H1 (cell line): ENCODE measurements around the gene PDLIM4. TPM values are rescaled to one million over a fixed set of nuclear protein-coding genes. Genes with fewer than 3 reads are reported as not detected.

Experiments used
- CTCF ChIA-PET: fragments of 300-600 bp; sonication (Branson Sonifier 250); formaldehyde crosslinking; loops from one replicate; lab custom pipeline; 2021; ENCODE audit not compliant: partially characterized antibody; lab: Charles Lee
- POLR2A ChIA-PET: fragments of 300-600 bp; sonication (Branson Sonifier 250); formaldehyde crosslinking; loops from one replicate; lab custom pipeline; 2021; ENCODE audit warnings: inconsistent platforms; ENCODE audit not compliant: partially characterized antibody; lab: Charles Lee
- DNase-seq, 2 experiments: peaks; one replicate each; pipeline versions ENCODE4 v3.0.0 to v3.0.0-alpha.2; 2010 to 2022; ENCODE audit warnings: low spot score in 2 of 2, low read depth in 1 of 2, mixed read lengths in 1 of 2
- FAIRE-seq: peaks from 2 replicates; lab custom pipeline; 2011; peaks lifted over from hg19 to GRCh38; lab: Jason Lieb, UNC
- H2AFZ ChIP-seq: 2 replicates; pipeline ENCODE4 v1.8.1; 2012; ENCODE audit warnings: low read length, inconsistent platforms
- H2AK5ac ChIP-seq: 2 replicates; pipeline ENCODE4 v1.6.1; 2013; ENCODE audit warnings: low read depth, low read length
- H2BK120ac ChIP-seq: replicated peaks from 2 replicates; pipeline ENCODE3; 2013; ENCODE audit warnings: low read depth, low read length, inconsistent platforms
- H2BK12ac ChIP-seq: 2 replicates; pipeline ENCODE4 v1.6.1; 2013; ENCODE audit warnings: low read depth, low read length
- H2BK15ac ChIP-seq: 2 replicates; pipeline ENCODE4 v1.6.1; 2013; ENCODE audit warnings: low read length
- H2BK20ac ChIP-seq: 2 replicates; pipeline ENCODE4 v1.6.1; 2013; ENCODE audit warnings: low read length
- H2BK5ac ChIP-seq: 2 replicates; pipeline ENCODE4 v1.6.1; 2013; ENCODE audit warnings: low read depth, low read length
- H3K14ac ChIP-seq: 2 replicates; pipeline ENCODE4 v1.6.1; 2013; ENCODE audit warnings: inconsistent platforms; ENCODE audit not compliant: insufficient read length
- H3K18ac ChIP-seq: 2 replicates; pipeline ENCODE4 v1.6.1; 2013; ENCODE audit warnings: low read length; ENCODE audit errors: extremely low read depth
- H3K23ac ChIP-seq: 2 replicates; pipeline ENCODE4 v1.6.1; 2013; ENCODE audit warnings: inconsistent platforms; ENCODE audit not compliant: insufficient read length
- H3K23me2 ChIP-seq: 2 replicates; pipeline ENCODE4 v1.6.1; 2013; ENCODE audit warnings: low read depth, low read length
- H3K27ac ChIP-seq: 2 replicates; pipeline ENCODE4 v1.6.1; 2011; ENCODE audit warnings: low read depth, low read length, inconsistent platforms
- H3K27me3 ChIP-seq, 4 experiments: replicated peaks in 1 of 4; 1 replicate in 1 of 4; 2 replicates in 3 of 4; pipeline versions ENCODE4 v1.6.1 to v1.8.1; 2011 to 2013; ENCODE audit warnings: low read length in 3 of 4, mild to moderate bottlenecking in 3 of 4, inconsistent platforms in 2 of 4, mixed read lengths in 2 of 4, moderate library complexity in 1 of 4; ENCODE audit not compliant: control insufficient read depth in 3 of 4, insufficient read depth in 3 of 4; ENCODE audit errors: extremely low read depth in 1 of 4
- H3K36me3 ChIP-seq, 4 experiments: 2 replicates each; pipeline versions ENCODE4 v1.6.1 to v1.8.1; 2011 to 2013; ENCODE audit warnings: mild to moderate bottlenecking in 4 of 4, low read length in 3 of 4, moderate library complexity in 2 of 4, control low read depth in 1 of 4, inconsistent platforms in 1 of 4; ENCODE audit not compliant: insufficient read depth in 4 of 4, control insufficient read depth in 2 of 4
- H3K4ac ChIP-seq: replicated peaks from 2 replicates; pipeline ENCODE3; 2013; ENCODE audit warnings: low read length, low read depth, mixed read lengths, inconsistent platforms; ENCODE audit not compliant: insufficient read length
- H3K4me1 ChIP-seq, 4 experiments: replicated peaks in 1 of 4; 1 replicate in 1 of 4; 2 replicates in 3 of 4; pipeline versions ENCODE4 v1.6.1 to v1.8.1; 2011 to 2013; ENCODE audit warnings: low read length in 3 of 4, inconsistent platforms in 2 of 4, mixed read lengths in 1 of 4; ENCODE audit not compliant: insufficient read depth in 4 of 4, control insufficient read depth in 3 of 4
- H3K4me2 ChIP-seq, 2 experiments: 2 replicates each; pipeline versions ENCODE4 v1.6.1 to v1.8.1; 2011 to 2013; ENCODE audit warnings: low read depth in 2 of 2, low read length in 2 of 2, control low read depth in 1 of 2, inconsistent platforms in 1 of 2, mild to moderate bottlenecking in 1 of 2; ENCODE audit not compliant: insufficient read depth in 1 of 2
- H3K4me3 ChIP-seq, 4 experiments: fragments of 200-600, 300-600 bp in 1 of 4; sonication (generic), shearing (Covaris generic), sonication (Bioruptor Twin) in 1 of 4; 2 replicates each; pipeline versions ENCODE4 v1.5.1 to v1.8.1; 2011 to 2016; ENCODE audit warnings: low read length in 4 of 4, low read depth in 3 of 4, control low read depth in 2 of 4, inconsistent platforms in 2 of 4, mild to moderate bottlenecking in 2 of 4, mixed read lengths in 1 of 4, moderate library complexity in 1 of 4; ENCODE audit not compliant: insufficient read depth in 2 of 4; ENCODE audit errors: extremely low read depth in 1 of 4
- H3K56ac ChIP-seq: replicated peaks from 2 replicates; pipeline ENCODE3; 2013; ENCODE audit warnings: low read depth, mild to moderate bottlenecking, mixed read lengths, low read length, inconsistent platforms; ENCODE audit not compliant: insufficient read length
- H3K79me1 ChIP-seq: 2 replicates; pipeline ENCODE4 v1.6.1; 2013; ENCODE audit warnings: low read depth, low read length, control low read depth
- H3K79me2 ChIP-seq, 2 experiments: 2 replicates each; pipeline versions ENCODE4 v1.6.1 to v1.8.1; 2012 to 2013; ENCODE audit warnings: low read length in 2 of 2, mild to moderate bottlenecking in 2 of 2, inconsistent platforms in 1 of 2; ENCODE audit not compliant: insufficient read depth in 2 of 2, control insufficient read depth in 1 of 2
- H3K9ac ChIP-seq, 4 experiments: replicated peaks in 1 of 4; 1 replicate in 1 of 4; 2 replicates in 3 of 4; pipeline versions ENCODE4 v1.6.1 to v1.8.1; 2011 to 2013; ENCODE audit warnings: low read depth in 3 of 4, low read length in 3 of 4, control low read depth in 2 of 4, mild to moderate bottlenecking in 2 of 4, moderate library complexity in 2 of 4, inconsistent platforms in 1 of 4; ENCODE audit errors: extremely low read depth in 1 of 4
- H3K9me3 ChIP-seq, 2 experiments: 2 replicates each; pipeline versions ENCODE4 v1.6.1 to v1.8.1; 2012 to 2013; ENCODE audit warnings: mild to moderate bottlenecking in 2 of 2, moderate library complexity in 2 of 2, control low read depth in 1 of 2, inconsistent platforms in 1 of 2, low read depth in 1 of 2, low read length in 1 of 2, mixed read lengths in 1 of 2; ENCODE audit not compliant: insufficient read depth in 2 of 2
- H4K20me1 ChIP-seq, 2 experiments: replicated peaks in 1 of 2; 2 replicates each; pipeline versions ENCODE3 to v1.8.1; 2011 to 2013; ENCODE audit warnings: inconsistent platforms in 2 of 2, low read length in 2 of 2, mild to moderate bottlenecking in 1 of 2; ENCODE audit not compliant: insufficient read depth in 2 of 2, control insufficient read depth in 1 of 2
- H4K5ac ChIP-seq: 2 replicates; pipeline ENCODE4 v1.6.1; 2013; ENCODE audit warnings: low read length, low read depth, mixed read lengths, inconsistent platforms; ENCODE audit not compliant: insufficient read length
- H4K8ac ChIP-seq: 2 replicates; pipeline ENCODE4 v1.8.0; 2013; ENCODE audit warnings: mild to moderate bottlenecking, moderate library complexity, low read length, inconsistent platforms; ENCODE audit not compliant: insufficient read depth; ENCODE audit errors: extremely low read depth
- H4K91ac ChIP-seq: replicated peaks from 2 replicates; pipeline ENCODE3; 2013; ENCODE audit warnings: low read length, mixed read lengths, inconsistent platforms; ENCODE audit not compliant: insufficient read length
- GTF2F1 ChIP-seq: IDR thresholded peaks from 2 replicates; pipeline ENCODE4 v1.6.1; 2012; ENCODE audit warnings: low read depth, low read length, improper control_type of control experiment, borderline replicate concordance
- TAF7 ChIP-seq: optimal IDR thresholded peaks from 2 replicates; pipeline ENCODE3; 2011; ENCODE audit warnings: low read depth, mild to moderate bottlenecking, inconsistent platforms, low read length, moderate library complexity, borderline replicate concordance
- TEAD4 ChIP-seq: IDR thresholded peaks from 2 replicates; pipeline ENCODE4 v1.6.1; 2012; ENCODE audit warnings: low read depth, low read length, inconsistent platforms, mixed read lengths
- WGBS, 2 experiments: shearing (Covaris generic) in 1 of 2; methylation state at CpG; one replicate each; pipeline versions ENCODE4 v1.1.6 to v1.1.7; 2013 to 2015; ENCODE audit warnings: low lambda C conversion rate in 2 of 2, mixed read lengths in 2 of 2, inconsistent platforms in 1 of 2, low coverage in 1 of 2, missing lambda C conversion rate in 1 of 2; ENCODE audit not compliant: insufficient replicate concordance in 2 of 2, insufficient coverage in 1 of 2, insufficient read length in 1 of 2; ENCODE audit errors: extremely low coverage in 1 of 2, missing lambda C conversion rate in 1 of 2; 5-methylcytosine and 5-hydroxymethylcytosine counted together
- polyA plus RNA-seq, 7 experiments: library from polyadenylated mRNA; depleted of rRNA in 3 of 7; stranded (reverse) in 5 of 7; unstranded in 2 of 7; fragments of >200 nt in 5 of 7; fragments of 200-250 nt in 2 of 7; gene quantifications; 1 replicate in 5 of 7; 2 replicates in 1 of 7; 4 replicates in 1 of 7; pipeline versions ENCODE4 v1.2.1 to v1.2.3, GENCODE V29; 2011 to 2013; ENCODE audit warnings: missing spikeins in 2 of 7, mixed read lengths in 2 of 7
- total RNA-seq: library from RNA; stranded (reverse); fragmentation: NEBNext Ultra II Directional; extraction: Animal tissue kit (Norgen Biotek cat#: 25700); gene quantifications from 2 replicates; pipeline ENCODE4 v1.2.1, GENCODE V29; 2021

The PDLIM4 gene
- total and polyA plus RNA-seq, 2 of the 8 experiments (the other 6 are each of a cell fraction or from before 2014, with no cell fraction given), result 10.7 to 29.1 TPM

DNA sequence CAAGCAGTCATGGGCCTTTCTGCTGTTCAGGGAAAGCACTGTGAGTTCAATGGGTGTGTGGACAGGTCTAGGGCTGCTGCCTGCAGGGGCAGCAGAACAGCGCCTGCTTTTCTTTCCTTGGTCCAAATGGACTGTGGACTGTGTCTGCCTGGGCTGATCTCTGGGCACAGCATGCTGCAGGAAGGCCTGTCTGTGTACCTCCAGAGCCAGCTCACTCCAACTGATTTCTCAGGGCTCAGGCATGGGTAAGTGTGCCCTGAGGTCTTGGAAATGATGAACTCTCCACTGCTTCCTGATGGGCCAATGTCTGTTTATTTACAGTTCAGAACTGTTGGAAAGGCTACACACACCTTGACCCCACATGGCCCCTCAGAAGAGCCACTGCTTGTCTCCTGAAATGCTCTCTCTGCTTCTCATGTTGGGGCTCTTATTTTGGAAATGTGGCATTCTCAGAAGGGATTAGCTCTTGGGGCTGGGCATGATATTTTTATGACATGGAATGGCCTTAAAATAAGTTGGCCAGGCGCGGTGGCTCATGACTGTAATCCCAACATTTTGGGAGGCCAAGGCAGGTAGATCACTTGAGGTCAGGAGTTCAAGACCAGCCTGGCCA lies 63.7 kb downstream of the PDLIM4 start:
- Histone ChIP-seq H4K5ac (no peak overlapping the region), H4K20me1 (no peaks in the 10 kb centered on the region), H3K4me2 (no peak overlapping the region; a peak in 1 of 4 replicates), H3K4me1 (peaks cover 5 to 10% (median 7%) of the 10 kb centered on the region in 4 experiments), H2BK20ac (peak overlapping the region; percentile 61; the same call in 1 of the 2 replicates), H3K4ac (peak overlapping the region; percentile 64), H3K4me3 (no peak overlapping the region), H2AFZ (no peak overlapping the region), H3K27ac (no peak overlapping the region), H4K91ac (no peak overlapping the region), H3K14ac (peak overlapping the region; percentile 54), H3K18ac (0 out of 2 replicates have a peak overlapping the region, but pooled peaks have one; percentile 67), H3K9me3 (no peaks in the 10 kb centered on the region; a peak in 1 of 4 replicates), H2AK5ac (peak overlapping the region; percentile 20; the same call in 1 of the 2 replicates), H3K79me1 (no peaks in the 10 kb centered on the region), H2BK15ac (peak overlapping the region; percentile 81; the same call in 1 of the 2 replicates), H3K23me2 (no peaks in the 10 kb centered on the region), H3K79me2 (no peaks in the 10 kb centered on the region), H4K8ac (no peak overlapping the region), H3K27me3 (no peaks in the 10 kb centered on the region), H3K56ac (no peak overlapping the region), H3K23ac (no peak overlapping the region), H3K9ac (no peak overlapping the region), H2BK120ac (peak overlapping the region; percentile 61), H2BK5ac (no peak overlapping the region), H3K36me3 (no peaks in the 10 kb centered on the region), H2BK12ac (peak overlapping the region; percentile 94)
- 94% methylated on average over 3 of the region's 3 CpGs; no CpG with 5 or more reads in 1 of the 2 experiments for WGBS, 2 experiments
- POLR2A ChIA-PET, result interaction anchor here (1.2 to 3.7 kb wide), 3 partner anchors 12 to 28 kb away, joined by 3 to 14 read pairs (median 6); partner anchors contain the start of gene SLC22A4
- CTCF ChIA-PET, result interaction anchor here (1.2 to 2.9 kb wide), 3 partner anchors 40 to 83 kb away, joined by 3 to 15 read pairs (median 3); no protein-coding TSS in a partner anchor
- DNase-seq (no peak), FAIRE-seq (no peak)
- TF ChIP-seq TAF7 (no peak), GTF2F1 (no peak), TEAD4 (no peak)
